HG02588 (cell line): Measurements from ENCODE around the gene PLXNA4.

Source experiments
- ATAC-seq: cut with Tn5 transposase; IDR thresholded peaks from one replicate; pipeline ENCODE4 v1.9.1; 2021; ENCODE audit warnings: mild to moderate bottlenecking, moderate library complexity; ENCODE audit not compliant: unreplicated experiment

PLXNA4 gene

GRCh38 chr7:132422502-132423111, 153.7 kb downstream of the PLXNA4 start:
- ATAC-seq = no peak

- ATAC-seq = no peak
Observed at GRCh38 chr7:132420527-132420926, 155.7 kb downstream of the PLXNA4 start.

GRCh38 chr7:132419542-132419941, 156.7 kb downstream of the PLXNA4 start:
- ATAC-seq = no peak

- no peak for ATAC-seq
Observed at GRCh38 chr7:132418840-132419239, 157.4 kb downstream of the PLXNA4 start.

GRCh38 chr7:132417103-132417906, 159.0 kb downstream of the PLXNA4 start:
- no peak for ATAC-seq

- ATAC-seq = no peak
Observed at GRCh38 chr7:132416395-132416794, 159.9 kb downstream of the PLXNA4 start.

GRCh38 chr7:132415259-132415658, 161.0 kb downstream of the PLXNA4 start:
- no peak for ATAC-seq

GRCh38 chr7:132414857-132415256, 161.4 kb downstream of the PLXNA4 start:
- ATAC-seq = no peak

GRCh38 chr7:132412435-132412834, 163.8 kb downstream of the PLXNA4 start:
- ATAC-seq = no peak

GRCh38 chr7:132410861-132411541, 165.3 kb downstream of the PLXNA4 start:
- ATAC-seq = no peak

- no peak for ATAC-seq
Observed at GRCh38 chr7:132410385-132410784, 165.9 kb downstream of the PLXNA4 start.

GRCh38 chr7:132407764-132408163, 168.5 kb downstream of the PLXNA4 start:
- ATAC-seq = no peak

- no peak for ATAC-seq
Observed at GRCh38 chr7:132406039-132406438, 170.2 kb downstream of the PLXNA4 start.

GRCh38 chr7:132404261-132404660, 172.0 kb downstream of the PLXNA4 start:
- no peak for ATAC-seq

- no peak for ATAC-seq
Observed at GRCh38 chr7:132403465-132404110, 172.7 kb downstream of the PLXNA4 start.

- ATAC-seq = no peak
Observed at GRCh38 chr7:132402751-132403245, 173.5 kb downstream of the PLXNA4 start.

GRCh38 chr7:132402096-132402495, 174.2 kb downstream of the PLXNA4 start:
- ATAC-seq = no peak

GRCh38 chr7:132400561-132401142, 175.6 kb downstream of the PLXNA4 start:
- ATAC-seq = no peak

GRCh38 chr7:132399367-132399766, 176.9 kb downstream of the PLXNA4 start:
- ATAC-seq = no peak

GRCh38 chr7:132398253-132398925, 177.9 kb downstream of the PLXNA4 start:
- ATAC-seq = no peak
